Loucy (cell line): Measurements from ENCODE around the gene C1orf105.

Experiments used
- CTCF ChIP-seq: fragments of 200-600 bp; sonication (generic); conservative IDR thresholded peaks from 2 replicates; pipeline ENCODE4 v1.5.1; 2014; ENCODE audit warnings: mild to moderate bottlenecking, antibody characterized with exemption, low read length
- EZH2phosphoT487 ChIP-seq: fragments of 200-600 bp; IDR thresholded peaks from 2 replicates; pipeline ENCODE4 v1.6.1; 2018; ENCODE audit warnings: antibody characterized with exemption, mild to moderate bottlenecking, moderate library complexity, borderline replicate concordance

GRCh38 chr1:172494166-172494565, 73.7 kb downstream of the C1orf105 start:
- no peak for TF ChIP-seq CTCF
- no peak for TF ChIP-seq EZH2phosphoT487
